HEK293 (cell line): Measurements from ENCODE around the gene LTBP1.

Experiments used
- CTCF ChIA-PET: fragments of 350-600 bp; formaldehyde crosslinking; extraction: SDS; loops from one replicate; lab custom pipeline; 2021; ENCODE audit warnings: antibody characterized with exemption; lab: Yijun Ruan, JAX
- POLR2A ChIA-PET: fragments of 300-600 bp; formaldehyde crosslinking; extraction: SDS; loops from one replicate; lab custom pipeline; 2020; ENCODE audit warnings: antibody characterized with exemption, inconsistent platforms; lab: Yijun Ruan, JAX
- H3K27ac ChIP-seq: fragments of 200-500 bp; sonication (Bioruptor generic); 2 replicates; pipeline ENCODE4 v1.5.1; 2014; ENCODE audit warnings: low read depth, low read length, control low read depth, inconsistent platforms; ENCODE audit errors: extremely low read depth
- H3K36me3 ChIP-seq, 2 experiments: fragments of 200-500 bp in 1 of 2; sonication (Bioruptor generic) in 1 of 2; 1 replicate in 1 of 2; 2 replicates in 1 of 2; pipeline ENCODE4 v1.5.1; 2014 to 2017; ENCODE audit warnings: inconsistent platforms in 2 of 2, low read length in 2 of 2; ENCODE audit not compliant: control insufficient read depth in 2 of 2, insufficient read depth in 1 of 2
- H3K4me1 ChIP-seq: fragments of 200-500 bp; sonication (Bioruptor generic); 2 replicates; pipeline ENCODE4 v1.5.1; 2014; ENCODE audit warnings: mild to moderate bottlenecking, low read length, inconsistent platforms; ENCODE audit not compliant: control insufficient read depth, insufficient read depth
- H3K4me3 ChIP-seq: 2 replicates; pipeline ENCODE4 v1.5.1; 2011; ENCODE audit warnings: low read depth, mild to moderate bottlenecking, control low read depth, low read length, moderate library complexity
- H3K9me3 ChIP-seq: fragments of 200-500 bp; sonication (Bioruptor generic); 2 replicates; pipeline ENCODE4 v1.5.1; 2014; ENCODE audit warnings: low read depth, low read length, inconsistent platforms; ENCODE audit not compliant: control insufficient read depth, insufficient read depth
- HOXA7 ChIP-seq: sonication (generic); formaldehyde crosslinking; IDR thresholded peaks from 2 replicates; pipeline ENCODE4 v1.8.1; 2022; ENCODE audit warnings: missing genetic modification reagents, borderline replicate concordance
- KLF9 ChIP-seq: fragments of 450-650 bp; formaldehyde crosslinking; IDR thresholded peaks from 2 replicates; pipeline ENCODE4 v1.5.1; 2016; ENCODE audit warnings: missing biosample characterization, missing genetic modification characterization, low read depth
- PATZ1 ChIP-seq: fragments of 450-650 bp; formaldehyde crosslinking; IDR thresholded peaks from 2 replicates; pipeline ENCODE4 v1.5.1; 2016; ENCODE audit warnings: missing biosample characterization, missing genetic modification characterization
- REST ChIP-seq: fragments of 450-650 bp; formaldehyde crosslinking; IDR thresholded peaks from 2 replicates; pipeline ENCODE4 v1.5.1; 2016; ENCODE audit warnings: missing biosample characterization, missing genetic modification characterization
- ZBTB17 ChIP-seq: fragments of 450-650 bp; formaldehyde crosslinking; IDR thresholded peaks from 2 replicates; pipeline ENCODE4 v1.5.1; 2016; ENCODE audit warnings: missing biosample characterization, missing genetic modification characterization
- ZNF138 ChIP-seq: fragments of 450-650 bp; formaldehyde crosslinking; IDR thresholded peaks from 2 replicates; pipeline ENCODE4 v1.5.1; 2016; ENCODE audit warnings: missing biosample characterization, missing genetic modification characterization, borderline replicate concordance
- ZNF18 ChIP-seq: fragments of 450-650 bp; formaldehyde crosslinking; IDR thresholded peaks from 2 replicates; pipeline ENCODE4 v1.5.1; 2016; ENCODE audit warnings: missing biosample characterization, missing genetic modification characterization
- ZNF2 ChIP-seq: fragments of 450-650 bp; formaldehyde crosslinking; IDR thresholded peaks from 2 replicates; pipeline ENCODE4 v1.5.1; 2016; ENCODE audit warnings: missing biosample characterization, missing genetic modification characterization
- ZNF202 ChIP-seq: fragments of 450-650 bp; formaldehyde crosslinking; IDR thresholded peaks from 2 replicates; pipeline ENCODE4 v1.5.1; 2016; ENCODE audit warnings: missing biosample characterization, missing genetic modification characterization, borderline replicate concordance
- ZNF239 ChIP-seq: fragments of 450-650 bp; formaldehyde crosslinking; IDR thresholded peaks from 2 replicates; pipeline ENCODE4 v1.5.1; 2016; ENCODE audit warnings: missing biosample characterization, missing genetic modification characterization
- ZNF473 ChIP-seq: fragments of 450-650 bp; formaldehyde crosslinking; IDR thresholded peaks from 2 replicates; pipeline ENCODE4 v1.5.1; 2017; ENCODE audit warnings: missing biosample characterization, missing genetic modification characterization
- ZNF488 ChIP-seq: fragments of 450-650 bp; formaldehyde crosslinking; IDR thresholded peaks from 2 replicates; pipeline ENCODE4 v1.5.1; 2016; ENCODE audit warnings: missing biosample characterization, missing genetic modification characterization
- ZNF585B ChIP-seq: fragments of 450-650 bp; formaldehyde crosslinking; IDR thresholded peaks from 2 replicates; pipeline ENCODE4 v1.5.1; 2016; ENCODE audit warnings: missing biosample characterization, missing genetic modification characterization
- ZNF623 ChIP-seq: fragments of 450-650 bp; formaldehyde crosslinking; IDR thresholded peaks from 2 replicates; pipeline ENCODE4 v1.5.1; 2016; ENCODE audit warnings: missing biosample characterization, missing genetic modification characterization
- ZNF624 ChIP-seq: fragments of 450-650 bp; formaldehyde crosslinking; IDR thresholded peaks from 2 replicates; pipeline ENCODE4 v1.5.1; 2017; ENCODE audit warnings: missing biosample characterization, missing genetic modification characterization
- ZNF660 ChIP-seq: fragments of 450-650 bp; IDR thresholded peaks from 2 replicates; pipeline ENCODE4 v1.5.1; 2018; ENCODE audit warnings: missing biosample characterization, mild to moderate bottlenecking, missing genetic modification characterization
- ZNF837 ChIP-seq: fragments of 450-650 bp; formaldehyde crosslinking; IDR thresholded peaks from 2 replicates; pipeline ENCODE4 v1.5.1; 2016; ENCODE audit warnings: missing biosample characterization, missing genetic modification characterization
- TF ChIP-seq, protein P1 (sequence below): fragments of 450-650 bp; formaldehyde crosslinking; IDR thresholded peaks from 2 replicates; pipeline ENCODE4 v1.5.1; 2016; ENCODE audit warnings: missing biosample characterization, missing genetic modification characterization, borderline replicate concordance

Gene LTBP1

GRCh38 chr2:33435518-33435917, 488.8 kb downstream of the LTBP1 start (continued):
- TF ChIP-seq ZNF837, result no peak
- no peak for TF ChIP-seq ZNF660 (tag by site-specific recombination)

DNA sequence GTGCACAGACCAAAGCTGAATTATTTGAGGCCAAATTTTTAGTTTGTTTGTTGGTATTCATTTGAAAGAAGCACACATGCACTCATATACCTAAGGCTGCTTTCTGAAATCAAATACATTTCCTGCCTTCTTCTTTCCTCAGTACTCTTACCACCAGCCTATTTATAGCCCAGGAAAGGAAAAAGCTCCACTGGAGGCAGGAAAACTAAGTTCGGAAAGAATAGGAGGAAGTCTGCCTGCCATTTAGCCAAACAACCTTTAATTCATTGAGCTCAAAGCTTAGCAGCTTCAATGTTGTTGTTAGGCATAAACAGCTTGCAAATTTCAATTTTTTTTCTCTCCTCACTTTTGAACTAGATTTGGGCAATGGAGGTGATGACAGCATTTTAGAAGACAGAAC, 489.3 kb downstream of the LTBP1 start:
- ChIA-PET CTCF (no interaction called here), POLR2A (no interaction called here)
- H3K4me1 ChIP-seq, result no peaks in the 10 kb centered on the region
- no peak overlapping the region for H3K4me3 ChIP-seq
- no peaks in the 10 kb centered on the region for H3K9me3 ChIP-seq
- H3K36me3 ChIP-seq, result no peaks in the 10 kb centered on the region
- no peak overlapping the region for H3K27ac ChIP-seq
- TF ChIP-seq ZNF585B (no peak), ZNF239 (tag by site-specific recombination) (no peak), ZNF18 (tag by site-specific recombination) (no peak), ZNF488 (tag by site-specific recombination) (no peak), ZNF202 (no peak), HOXA7 (CRISPR knock-in tag) (no peak), PATZ1 (tag by site-specific recombination) (no peak), ZNF138 (tag by site-specific recombination) (no peak), ZNF473 (tag by site-specific recombination) (no peak), KLF9 (no peak), ZNF2 (no peak), ZNF623 (tag by site-specific recombination) (no peak), ZNF624 (tag by site-specific recombination) (no peak), ZBTB17 (tag by site-specific recombination) (no peak), REST (tag by site-specific recombination) (no peak)
- TF ChIP-seq, protein P1, sequence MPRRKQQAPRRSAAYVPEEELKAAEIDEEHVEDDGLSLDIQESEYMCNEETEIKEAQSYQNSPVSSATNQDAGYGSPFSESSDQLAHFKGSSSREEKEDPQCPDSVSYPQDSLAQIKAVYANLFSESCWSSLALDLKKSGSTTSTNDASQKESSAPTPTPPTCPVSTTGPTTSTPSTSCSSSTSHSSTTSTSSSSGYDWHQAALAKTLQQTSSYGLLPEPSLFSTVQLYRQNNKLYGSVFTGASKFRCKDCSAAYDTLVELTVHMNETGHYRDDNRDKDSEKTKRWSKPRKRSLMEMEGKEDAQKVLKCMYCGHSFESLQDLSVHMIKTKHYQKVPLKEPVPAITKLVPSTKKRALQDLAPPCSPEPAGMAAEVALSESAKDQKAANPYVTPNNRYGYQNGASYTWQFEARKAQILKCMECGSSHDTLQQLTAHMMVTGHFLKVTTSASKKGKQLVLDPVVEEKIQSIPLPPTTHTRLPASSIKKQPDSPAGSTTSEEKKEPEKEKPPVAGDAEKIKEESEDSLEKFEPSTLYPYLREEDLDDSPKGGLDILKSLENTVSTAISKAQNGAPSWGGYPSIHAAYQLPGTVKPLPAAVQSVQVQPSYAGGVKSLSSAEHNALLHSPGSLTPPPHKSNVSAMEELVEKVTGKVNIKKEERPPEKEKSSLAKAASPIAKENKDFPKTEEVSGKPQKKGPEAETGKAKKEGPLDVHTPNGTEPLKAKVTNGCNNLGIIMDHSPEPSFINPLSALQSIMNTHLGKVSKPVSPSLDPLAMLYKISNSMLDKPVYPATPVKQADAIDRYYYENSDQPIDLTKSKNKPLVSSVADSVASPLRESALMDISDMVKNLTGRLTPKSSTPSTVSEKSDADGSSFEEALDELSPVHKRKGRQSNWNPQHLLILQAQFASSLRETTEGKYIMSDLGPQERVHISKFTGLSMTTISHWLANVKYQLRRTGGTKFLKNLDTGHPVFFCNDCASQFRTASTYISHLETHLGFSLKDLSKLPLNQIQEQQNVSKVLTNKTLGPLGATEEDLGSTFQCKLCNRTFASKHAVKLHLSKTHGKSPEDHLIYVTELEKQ, result no peak
